Pancreas (tissue), 10 donors: ENCODE results near the gene RBM10. TPM values are rescaled to one million over a fixed set of nuclear protein-coding genes. Genes with fewer than 3 reads are reported as not detected.

Source experiments
- ATAC-seq, 4 donors: fragments of 200-7000 bp; cut with Tn5 transposase; one replicate each; pipeline versions ENCODE4 v1.8.0 to v1.9.1; 2020; ENCODE audit warnings: mild to moderate bottlenecking in 4 of 4, moderate library complexity in 4 of 4
- DNase-seq, 6 donors: peaks; one replicate each; pipeline ENCODE4 v3.0.0-alpha.2; 2020
- FAIRE-seq: peaks from 2 replicates; lab custom pipeline; 2012; peaks lifted over from hg19 to GRCh38; lab: Jason Lieb, UNC
- H3K27ac ChIP-seq, 4 donors: fragments of 200-600 bp; sonication (generic); 1 replicate in 3 of 4; 2 replicates in 1 of 4; pipeline versions ENCODE4 v1.5.0 to v1.8.0; 2020
- H3K27me3 ChIP-seq, 4 donors: fragments of 200-600 bp; one replicate each; pipeline ENCODE4 v1.8.0; 2021
- H3K36me3 ChIP-seq, 3 donors: fragments of 200-600 bp; sonication (generic) in 1 of 3; one replicate each; pipeline versions ENCODE4 v1.5.0 to v1.8.0; 2020 to 2021
- H3K4me1 ChIP-seq, 3 donors: fragments of 200-600 bp; one replicate each; pipeline ENCODE4 v1.8.0; 2021
- H3K4me3 ChIP-seq, 4 donors: fragments of 200-600 bp; sonication (generic) in 2 of 4; one replicate each; pipeline versions ENCODE4 v1.5.0 to v1.8.0; 2020 to 2021
- H3K9me3 ChIP-seq, 4 donors: fragments of 200-600 bp; one replicate each; pipeline ENCODE4 v1.8.0; 2021
- CTCF ChIP-seq, 4 donors: fragments of 200-600 bp; sonication (generic) in 3 of 4; IDR thresholded peaks; one replicate each; pipeline versions ENCODE4 v1.5.0 to v1.8.0; 2021; ENCODE audit warnings: antibody characterized with exemption in 4 of 4
- WGBS, 2 donors: extraction: QIAGEN DNeasy Blood & Tissue Kit; methylation state at CpG; one replicate each; pipeline ENCODE4 v1.1.7; 2013; 5-methylcytosine and 5-hydroxymethylcytosine counted together
- intact Hi-C, 3 donors: fragments of 100-400 bp; cut with DNase I; formaldehyde crosslinking; loops; one replicate each; pipeline versions ENCODE4 v1.11.1 to v1.14.2; 2022
- polyA plus RNA-seq, 2 donors: library from polyadenylated mRNA; stranded (reverse); fragments of 200-250 nt; gene quantifications; one replicate each; pipeline ENCODE4 v1.2.3, GENCODE V29; 2013
- total RNA-seq, 6 donors: library from RNA; stranded (reverse); fragmentation: NEBNext Ultra II Directional in 4 of 6; extraction: Animal tissue kit (Norgen Biotek cat#: 25700) in 4 of 6; gene quantifications; one replicate each; pipeline versions ENCODE4 v1.2.1 to v1.2.4, GENCODE V29; 2021 to 2023
- donor health status: healthy with polysubstance abuse.
- donor health status: DM: no; HTN: no; CAD: no; lungs with moderate emphysema.
- donor health status: DM: no; HTN: no; CAD: no.
- donor health status: control.
- donor health status: control.
- donor health status: Bipolar disorder and iron deficiency.
- donor health status: DM: yes; HTN: yes; CAD: no.
- donor health status: DM: no; HTN: no; CAD: no.
- donor health status: DM: no; HTN: no; CAD: no.
- donor health status: DM: yes; HTN: yes; CAD: no.

Gene RBM10
- total and polyA plus RNA-seq, 8 donors: 13.3 to 42.0 (median 21.3) TPM

- Histone ChIP-seq H3K36me3 (no peaks in the 10 kb centered on the region), H3K27ac (no peak overlapping the region), H3K27me3 (peaks cover 0 to 5% (median 0%) of the 10 kb centered on the region in 4 donors), H3K4me1 (no peaks in the 10 kb centered on the region), H3K4me3 (no peak overlapping the region), H3K9me3 (no peaks in the 10 kb centered on the region)
- FAIRE-seq (no peak), DNase-seq (no peak), ATAC-seq (no peak)
- 89 to 98% methylated on average over 5 of the region's 5 CpGs for WGBS, 2 donors
- intact Hi-C loops: no loop called here
- TF ChIP-seq CTCF (IDR thresholded peaks at IDR 0.05): no peak
These were observed 18.0 kb downstream of the RBM10 start for GRCh38 chrX:47162927-47163583.

GRCh38 chrX:47164420-47164819 is 19.4 kb downstream of the RBM10 start:
- Histone ChIP-seq H3K4me1 (no peaks in the 10 kb centered on the region), H3K36me3 (no peaks in the 10 kb centered on the region), H3K27me3 (peaks cover 0 to 5% (median 0%) of the 10 kb centered on the region in 4 donors), H3K9me3 (no peaks in the 10 kb centered on the region), H3K4me3 (no peak overlapping the region), H3K27ac (no peak overlapping the region)
- WGBS, 2 donors: 94 to 99% methylated on average over 3 of the region's 3 CpGs
- no peak for DNase-seq
- intact Hi-C loops: no loop called here
- FAIRE-seq: no peak
- no peak for TF ChIP-seq CTCF (IDR thresholded peaks at IDR 0.05)
- ATAC-seq: no peak

GRCh38 chrX:47166126-47166525 is 21.1 kb downstream of the RBM10 start:
- peaks cover 0 to 5% (median 1%) of the 10 kb centered on the region in 4 donors for H3K27me3 ChIP-seq
- H3K9me3 ChIP-seq: no peaks in the 10 kb centered on the region
- intact Hi-C loops: no loop called here
- no peak overlapping the region for H3K4me3 ChIP-seq
- DNase-seq (peak in 1 of 6 donors; percentile 9), ATAC-seq (no peak), FAIRE-seq (no peak)
- 92 to 97% methylated on average over 5 of the region's 5 CpGs for WGBS, 2 donors
- no peak for TF ChIP-seq CTCF (IDR thresholded peaks at IDR 0.05)
- H3K36me3 ChIP-seq: peaks cover 0 to 3% (median 0%) of the 10 kb centered on the region in 3 donors
- H3K27ac ChIP-seq: no peak overlapping the region
- H3K4me1 ChIP-seq: no peaks in the 10 kb centered on the region

GRCh38 chrX:47168495-47169073 is 23.6 kb downstream of the RBM10 start:
- ATAC-seq: no peak
- Histone ChIP-seq H3K27ac (no peak overlapping the region), H3K27me3 (peaks cover 0 to 2% (median 0%) of the 10 kb centered on the region in 4 donors), H3K9me3 (no peaks in the 10 kb centered on the region), H3K4me3 (no peak overlapping the region), H3K36me3 (peaks cover 0 to 5% (median 3%) of the 10 kb centered on the region in 3 donors), H3K4me1 (no peaks in the 10 kb centered on the region)
- DNase-seq: peak in 1 of 6 donors; percentile 21
- 70 to 89% methylated on average over 6 of the region's 6 CpGs for WGBS, 2 donors
- TF ChIP-seq CTCF (IDR thresholded peaks at IDR 0.05): no peak
- no peak for FAIRE-seq
- intact Hi-C loops: no loop called here

GRCh38 chrX:47169273-47169672 is 24.3 kb downstream of the RBM10 start:
- Histone ChIP-seq H3K36me3 (peaks cover 0 to 5% (median 3%) of the 10 kb centered on the region in 3 donors), H3K9me3 (no peaks in the 10 kb centered on the region), H3K4me1 (no peaks in the 10 kb centered on the region), H3K4me3 (no peak overlapping the region), H3K27ac (no peak overlapping the region), H3K27me3 (peaks cover 0 to 2% (median 0%) of the 10 kb centered on the region in 4 donors)
- DNase-seq (peak in 1 of 6 donors; percentile 50), FAIRE-seq (no peak), ATAC-seq (no peak)
- TF ChIP-seq CTCF (IDR thresholded peaks at IDR 0.05): no peak
- 86 to 93% methylated on average over 18 to 19 of the region's 19 CpGs for WGBS, 2 donors
- intact Hi-C loops: no loop called here
